Measurements from ENCODE around the gene MT1M.
"Not testable (repeated sequence)": the region's sequence is repeated elsewhere in the genome, so short reads cannot be mapped to it uniquely, and the experiment has no call there.

The MT1M gene

DNA sequence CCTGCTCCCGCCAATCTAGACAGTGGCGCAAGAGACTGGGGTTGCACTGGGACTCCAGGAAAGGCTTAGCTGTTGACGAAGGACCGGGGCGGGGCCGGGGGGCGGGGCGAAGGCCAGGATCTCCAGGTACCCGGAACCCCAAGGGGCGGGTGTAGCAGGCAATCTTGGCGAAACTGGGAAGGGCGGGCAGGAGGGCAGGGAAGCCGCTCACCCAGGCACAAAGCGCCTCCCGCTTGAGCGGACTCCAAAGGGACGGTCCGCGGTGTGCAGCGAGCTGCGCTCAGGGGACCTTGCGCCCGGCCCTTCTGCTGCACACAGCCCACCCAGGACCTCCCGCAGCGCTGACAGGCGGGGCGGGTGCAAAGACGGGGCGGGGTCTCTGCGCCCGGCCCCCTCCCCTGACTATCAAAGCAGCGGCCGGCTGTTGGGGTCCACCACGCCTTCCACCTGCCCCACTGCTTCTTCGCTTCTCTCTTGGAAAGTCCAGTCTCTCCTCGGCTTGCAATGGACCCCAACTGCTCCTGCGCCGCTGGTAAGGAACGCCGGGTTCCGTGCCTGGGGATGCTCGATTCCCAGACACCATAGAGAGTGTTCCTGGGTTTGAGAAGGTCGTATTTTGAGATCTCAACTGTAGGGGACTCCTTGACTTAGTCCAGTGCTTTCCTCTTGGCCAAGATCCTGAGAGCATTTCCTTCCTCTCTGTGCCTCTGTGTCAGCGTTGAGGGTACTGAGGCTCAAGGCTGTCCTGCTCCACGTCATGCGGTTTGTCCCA is 25.3 kb downstream of the MT1M start, which contains the start of gene MT1F:
Gene MT1F, plus strand, starts transcription at position 405 of the 772 bp plus-strand sequence. Its CDS starts 100 bp downstream, at position 505.
- peak; percentile 38 to 72 for DNase-seq

DNA sequence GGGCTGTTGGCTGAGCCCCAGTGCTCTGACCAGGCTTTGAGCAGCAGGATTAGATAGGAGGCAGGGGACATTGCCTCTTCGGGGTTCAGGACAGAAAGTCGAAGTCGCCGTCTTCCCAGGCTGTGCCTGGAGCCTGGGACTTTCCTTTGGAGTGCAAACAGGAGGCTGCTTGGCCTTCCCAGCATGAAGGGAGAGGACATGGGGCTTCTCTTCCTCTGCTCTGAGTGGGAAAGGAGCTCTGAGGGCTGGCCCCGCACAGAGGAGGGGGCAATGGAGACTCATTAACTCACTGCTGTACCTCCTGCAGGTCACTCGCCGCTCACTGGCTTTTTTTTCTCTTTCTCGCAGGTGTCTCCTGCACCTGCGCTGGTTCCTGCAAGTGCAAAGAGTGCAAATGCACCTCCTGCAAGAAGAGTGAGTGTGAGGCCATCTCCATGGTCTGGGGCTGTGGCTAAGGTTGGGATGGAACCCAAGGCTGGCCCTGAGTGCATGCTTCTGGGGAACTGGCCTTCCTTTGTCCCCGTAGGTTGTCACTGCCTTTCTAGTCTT is 25.9 kb downstream of the MT1M start:
- no peak for DNase-seq

- DNase-seq = peak in 1 of 2 experiments; percentile 8
Observed at GRCh38 chr16:56662357-56663354, 30.2 kb downstream of the MT1M start.

- DNase-seq = no peak
Observed at GRCh38 chr16:56664506-56664905, 32.0 kb downstream of the MT1M start.

DNA sequence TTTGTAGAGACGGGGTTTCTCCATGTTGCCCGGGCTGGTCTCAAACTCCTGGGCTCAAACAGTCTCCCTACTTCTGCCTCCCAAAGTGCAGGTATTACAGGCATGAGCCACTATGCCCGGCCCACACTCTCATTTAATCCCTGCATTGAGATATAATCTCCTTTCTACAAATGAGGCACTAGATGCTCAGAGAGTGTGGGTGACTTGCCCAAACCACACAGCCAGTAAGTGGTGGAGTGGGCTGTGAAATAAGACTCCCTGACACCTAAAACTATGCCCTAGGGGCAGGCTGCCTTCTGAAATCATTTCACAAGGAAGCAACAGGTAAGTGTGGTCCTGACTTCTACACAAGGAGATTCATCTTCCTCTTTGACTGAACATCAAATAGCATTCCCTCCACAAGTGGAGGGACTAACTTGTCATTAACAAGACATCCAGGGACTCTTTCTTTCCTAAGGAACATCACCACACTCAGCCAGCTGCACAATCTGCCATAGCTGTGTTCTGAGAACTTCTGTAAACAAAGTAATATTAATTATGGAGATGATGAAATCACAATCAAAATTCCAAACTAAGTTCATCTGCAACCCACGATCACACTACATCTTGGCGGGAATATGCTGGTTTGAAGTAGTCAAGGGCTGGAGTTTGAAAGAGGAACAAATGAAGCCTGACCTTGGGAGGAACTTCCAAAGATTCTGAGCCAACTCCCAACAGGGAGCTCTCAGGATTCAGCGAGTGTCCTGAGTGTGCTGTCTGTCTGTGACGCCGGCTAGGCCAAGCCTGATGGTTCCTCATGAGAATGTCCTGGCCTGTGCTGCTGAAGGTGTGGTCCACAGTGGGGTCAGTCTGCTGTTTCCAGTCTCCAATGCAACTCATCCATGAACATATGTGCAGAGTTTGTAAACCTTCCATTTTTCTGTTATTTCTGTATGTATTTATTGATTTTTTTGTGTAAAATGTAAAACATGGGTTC is 33.1 kb downstream of the MT1M start:
- not testable (repeated sequence) for DNase-seq

DNA sequence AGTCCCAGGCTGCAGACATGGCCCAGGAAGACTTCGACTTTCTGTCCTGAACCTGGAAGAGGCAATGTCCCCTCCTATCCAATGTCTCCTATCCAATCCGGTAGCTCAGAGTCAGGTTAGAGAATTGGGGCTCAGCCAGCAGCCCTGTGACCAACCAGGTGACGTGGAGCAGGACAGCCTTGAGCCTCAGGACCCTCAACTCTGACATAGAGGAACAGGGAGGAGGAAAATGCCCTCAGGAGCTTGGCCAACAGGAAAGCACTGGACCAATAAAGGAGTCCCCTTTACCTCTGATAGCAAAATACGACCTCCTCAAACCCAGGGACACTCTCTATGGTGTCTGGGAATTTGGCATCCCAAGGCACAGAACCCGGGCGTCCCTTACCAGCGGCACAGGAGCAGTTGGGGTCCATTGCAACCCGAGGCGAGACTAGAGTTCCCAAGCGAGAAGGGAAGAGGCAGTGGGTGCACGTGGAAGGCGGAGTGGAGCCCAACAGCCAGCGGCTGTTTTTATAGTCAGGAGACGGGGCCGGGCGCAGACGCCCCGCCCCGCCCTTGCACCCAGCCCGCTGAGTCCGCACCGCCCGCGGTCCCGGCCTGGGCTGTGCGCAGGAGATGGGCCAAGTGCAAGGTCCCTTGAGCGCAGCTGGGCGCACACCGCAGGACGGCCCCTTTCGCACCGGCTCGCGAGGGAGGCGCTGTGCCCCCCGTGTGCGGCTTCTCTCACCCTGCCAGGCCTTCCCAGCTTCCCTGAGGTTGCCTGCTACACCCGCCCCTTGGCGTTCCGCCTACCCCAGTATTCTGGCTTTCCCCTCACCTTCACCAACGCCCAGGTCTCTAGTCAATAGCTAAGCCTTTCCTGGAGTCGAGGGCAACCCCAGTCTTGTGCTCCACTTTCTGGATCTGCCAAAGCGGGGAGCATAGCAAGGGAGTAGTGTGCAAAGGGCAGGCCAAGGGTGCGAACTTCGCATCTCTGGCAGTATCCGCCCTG is 35.4 kb downstream of the MT1M start, which contains the start of gene MT1G:
Gene MT1G, minus strand, starts transcription at position 485 of the 991 bp plus-strand sequence. Its CDS starts 72 bp downstream, at position 413.
- no peak for DNase-seq

- no peak for DNase-seq
Observed at GRCh38 chr16:56669005-56669839, 36.8 kb downstream of the MT1M start, which contains the start of gene MT1H. TSS of gene MT1H (plus strand) at chr16:56669814. CDS start at chr16:56669885, 71 bp downstream.

- DNase-seq = no peak
Observed at GRCh38 chr16:56669840-56670619, 37.6 kb downstream of the MT1M start.

DNA sequence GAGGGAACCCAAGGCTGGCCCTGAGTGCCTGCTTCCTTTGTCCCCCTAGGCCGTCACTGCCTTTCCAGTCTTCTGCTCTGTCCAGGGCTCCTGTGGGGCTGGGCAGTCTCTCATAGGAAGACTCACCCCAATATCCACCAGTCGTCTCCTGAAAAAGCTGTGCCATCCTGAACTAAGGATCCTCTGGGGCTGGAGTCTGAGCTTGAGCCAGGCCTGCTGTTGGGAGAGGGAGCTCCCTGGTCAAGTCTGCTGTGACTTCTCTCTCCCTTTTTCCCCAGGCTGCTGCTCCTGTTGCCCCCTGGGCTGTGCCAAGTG is 38.1 kb downstream of the MT1M start:
- no peak for DNase-seq

DNA sequence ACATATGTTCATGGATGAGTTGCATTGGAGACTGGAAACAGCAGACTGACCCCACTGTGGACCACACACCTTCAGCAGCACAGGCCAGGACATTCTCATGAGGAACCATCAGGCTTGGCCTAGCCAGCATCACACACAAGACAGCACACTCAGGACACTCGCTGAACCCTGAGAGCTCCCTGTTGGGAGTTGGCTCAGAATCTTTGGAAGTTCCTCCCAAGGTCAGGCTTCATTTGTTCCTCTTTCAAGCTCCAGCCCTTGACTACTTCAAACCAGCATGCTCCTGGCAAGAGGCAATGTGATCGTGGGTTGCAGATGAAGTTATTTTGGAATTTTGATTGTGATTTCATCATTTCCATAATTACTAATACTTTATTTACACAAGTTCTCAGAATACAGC is 39.2 kb downstream of the MT1M start:
- DNase-seq = not testable (repeated sequence)

GRCh38 chr16:56672171-56672570 is 39.7 kb downstream of the MT1M start:
- DNase-seq = not testable (repeated sequence)

DNA sequence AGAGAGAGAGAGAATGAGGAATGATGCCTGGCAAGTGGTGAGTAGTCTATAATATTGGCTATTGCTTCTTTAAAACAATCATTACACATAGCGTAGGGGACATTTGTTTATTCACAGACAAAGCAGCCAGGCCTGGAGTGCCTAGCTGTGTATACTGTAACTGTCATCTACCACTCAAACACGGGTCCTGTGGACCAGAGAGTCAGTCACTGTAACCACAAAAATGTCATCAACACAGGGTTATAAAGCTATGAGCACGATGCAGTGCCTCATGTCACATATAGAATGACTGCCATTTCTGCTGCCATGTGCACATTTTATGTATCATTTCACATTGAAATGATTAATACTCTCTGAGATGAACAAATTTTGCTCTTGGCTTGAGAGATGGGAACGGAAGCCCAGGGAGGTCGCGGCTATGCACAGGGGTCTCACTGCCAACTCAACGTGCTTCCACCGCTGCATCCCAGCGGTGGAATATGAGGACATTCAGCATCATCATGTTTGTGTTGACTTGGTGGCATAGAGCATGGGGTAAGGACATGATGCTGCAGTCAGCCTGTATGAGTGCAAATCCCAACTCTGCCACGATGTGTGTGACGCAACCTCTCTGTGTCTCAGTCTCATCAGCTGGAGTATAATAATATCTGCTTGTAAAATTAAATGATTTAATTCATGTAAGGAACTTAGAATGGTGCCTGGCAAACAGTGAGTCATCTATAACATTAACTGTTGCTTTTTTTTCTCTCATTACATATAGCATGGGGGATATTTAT is 40.5 kb downstream of the MT1M start:
- DNase-seq = no peak

GRCh38 chr16:56673921-56674320 is 41.5 kb downstream of the MT1M start:
- DNase-seq = no peak

- not testable (repeated sequence) for DNase-seq
Observed at GRCh38 chr16:56674570-56674969, 42.1 kb downstream of the MT1M start.

- DNase-seq = no peak
Observed at GRCh38 chr16:56675685-56676210, 43.3 kb downstream of the MT1M start.

DNA sequence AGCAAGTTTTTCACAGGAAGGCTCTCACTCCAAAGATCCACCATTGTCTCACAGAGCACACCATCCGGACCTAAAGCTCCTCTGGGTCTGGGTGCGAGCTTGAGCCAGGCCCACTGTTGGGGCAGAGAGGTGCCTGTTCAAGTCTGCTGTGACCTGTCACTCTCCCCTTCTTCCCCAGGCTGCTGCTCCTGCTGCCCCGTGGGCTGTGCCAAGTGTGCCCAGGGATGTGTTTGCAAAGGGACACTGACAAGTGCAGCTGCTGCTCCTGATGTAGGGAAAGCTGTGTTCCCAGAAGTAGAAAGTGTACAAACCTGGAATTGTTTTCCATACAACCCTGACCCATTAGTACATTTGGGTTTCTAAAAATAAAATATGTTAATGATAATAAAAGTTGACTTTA is 45.0 kb downstream of the MT1M start:
- DNase-seq = no peak

DNA sequence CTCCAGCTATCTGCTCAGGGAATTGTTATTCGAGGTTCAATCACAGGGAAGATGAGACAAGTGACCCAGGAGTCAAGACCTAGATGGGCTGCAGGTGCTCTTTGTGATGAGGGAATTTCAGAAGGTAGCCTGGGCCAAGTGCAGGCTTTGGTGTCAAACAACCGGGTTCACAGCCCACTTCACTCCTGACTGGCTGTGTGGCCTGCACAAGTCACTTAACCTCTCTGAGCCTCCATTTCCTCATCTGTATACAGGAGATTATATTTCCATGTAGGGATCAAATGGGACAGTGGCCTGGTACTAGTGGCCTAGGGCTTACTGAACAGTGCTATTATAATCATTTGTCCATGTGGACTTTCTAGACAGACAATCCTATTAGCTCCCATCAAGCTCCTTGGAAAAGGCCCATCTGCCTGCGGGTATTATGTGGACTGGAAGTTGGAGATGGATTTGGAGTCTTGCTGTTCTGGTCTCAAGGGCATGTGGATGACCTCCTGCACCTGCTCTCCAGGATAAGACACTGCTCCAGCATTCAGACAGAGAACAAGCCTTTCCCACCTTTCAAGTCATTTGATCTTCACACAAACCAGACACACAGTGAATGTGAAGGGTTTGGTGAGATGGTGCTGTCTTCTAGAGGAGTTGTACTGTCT is 46.7 kb downstream of the MT1M start:
- DNase-seq = no peak

All from NCI-H1930 (cell line).